ENCODE measurements around the gene LRRC26. TPM values are rescaled to one million over a fixed set of nuclear protein-coding genes. Genes with fewer than 3 reads are reported as not detected.

The LRRC26 gene
- total and polyA plus RNA-seq, 5 donors from 2014 or later = not detected

DNA sequence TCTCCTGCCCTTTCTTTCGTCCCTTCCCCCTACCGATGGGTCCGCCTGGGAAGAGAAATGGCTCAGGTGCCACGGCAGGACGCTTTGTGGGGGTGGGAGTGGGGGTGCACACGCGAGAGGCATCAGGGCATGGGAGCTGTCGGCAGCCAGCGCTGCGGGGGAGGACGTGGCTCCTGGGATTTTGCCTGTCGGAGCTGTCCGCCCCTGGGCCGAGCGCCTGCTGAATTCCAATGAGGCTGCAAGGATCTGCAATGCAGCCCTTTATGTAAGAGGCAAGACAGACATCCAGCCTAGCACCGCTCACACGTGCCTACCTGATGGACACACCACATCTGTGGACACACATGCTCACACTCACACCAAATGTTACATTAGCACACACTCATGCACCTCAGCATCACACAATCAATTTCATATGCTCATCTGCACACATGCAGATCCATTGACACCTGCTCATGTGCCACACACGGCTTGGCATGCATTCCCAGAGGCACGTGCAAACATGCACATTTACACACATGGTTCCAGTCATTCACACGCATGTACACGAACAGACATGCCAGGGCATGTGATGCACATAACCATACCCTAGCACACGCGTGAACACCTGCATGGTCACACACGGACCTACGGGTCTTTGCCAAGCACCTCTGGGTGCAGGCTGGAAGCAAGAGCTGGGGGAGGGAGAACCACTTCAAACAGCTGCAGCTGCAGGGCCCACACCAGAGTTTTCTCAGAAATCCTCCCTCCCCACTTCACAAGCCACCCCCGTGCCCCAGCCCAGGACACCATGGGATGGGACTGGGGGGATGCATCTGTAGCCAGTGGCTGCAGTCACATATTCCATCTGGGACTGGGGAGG lies 29.5 kb downstream of the LRRC26 start:
- no peak for DNase-seq
- Histone ChIP-seq H3K36me3 (ENCODE audit: control insufficient read depth, insufficient read depth, low read length) (no peaks in the 10 kb centered on the region), H3K9me3 (ENCODE audit: control insufficient read depth in 2 of 2, low read length in 2 of 2) (no peaks in the 10 kb centered on the region), H3K27ac (ENCODE audit: insufficient read depth, low read length, poor library complexity, severe bottlenecking) (no peak overlapping the region), H3K4me1 (ENCODE audit: control insufficient read depth, insufficient read depth, low read length, poor library complexity, severe bottlenecking) (no peaks in the 10 kb centered on the region), H3K27me3 (ENCODE audit: control insufficient read depth, insufficient read depth, low read length) (peaks cover 16% of the 10 kb centered on the region), H3K4me3 (ENCODE audit: low read depth, low read length) (no peak overlapping the region)
- peaks cover 67% of the 10 kb centered on the region for H3K27me3 Mint-ChIP-seq
- peaks cover 0 to 6% (median 2%) of the 10 kb centered on the region in 4 donors for H3K4me1 Mint-ChIP-seq
- H3K9me3 Mint-ChIP-seq = peaks cover 0 to 3% (median 0%) of the 10 kb centered on the region in 7 donors
- no peak for ATAC-seq (ENCODE audit: low read depth in 2 of 2)
- H3K36me3 Mint-ChIP-seq = no peaks in the 10 kb centered on the region
- peak overlapping the region in 1 of 3 donors; percentile 92 for H3K27ac Mint-ChIP-seq
- no peak overlapping the region for H3K4me3 Mint-ChIP-seq

DNA sequence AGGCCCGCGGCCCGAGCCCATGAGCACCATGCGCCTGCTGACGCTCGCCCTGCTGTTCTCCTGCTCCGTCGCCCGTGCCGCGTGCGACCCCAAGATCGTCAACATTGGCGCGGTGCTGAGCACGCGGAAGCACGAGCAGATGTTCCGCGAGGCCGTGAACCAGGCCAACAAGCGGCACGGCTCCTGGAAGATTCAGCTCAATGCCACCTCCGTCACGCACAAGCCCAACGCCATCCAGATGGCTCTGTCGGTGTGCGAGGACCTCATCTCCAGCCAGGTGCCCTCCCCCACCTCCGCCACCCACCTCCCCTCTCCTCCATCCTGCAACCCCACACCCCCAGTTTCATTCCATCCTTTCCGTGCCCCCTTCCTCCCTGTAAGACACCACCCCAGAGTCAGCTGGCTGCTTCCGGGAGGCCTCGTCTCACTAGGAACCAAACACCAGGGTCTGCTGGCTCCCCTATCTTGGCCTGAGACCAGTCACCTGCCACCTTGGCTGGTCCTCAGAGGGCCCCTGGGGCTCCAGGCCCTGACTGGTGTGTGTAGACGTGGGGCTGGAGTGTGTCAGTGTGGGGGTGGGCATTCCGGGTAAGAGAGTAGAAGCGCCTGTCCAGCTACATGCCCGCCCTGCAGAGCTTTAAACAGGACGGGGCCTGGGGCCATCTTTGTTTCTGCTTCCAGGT lies 30.2 kb downstream of the LRRC26 start:
- Mint-ChIP-seq H3K4me1 (peaks cover 0 to 6% (median 2%) of the 10 kb centered on the region in 4 donors), H3K4me3 (no peak overlapping the region), H3K36me3 (no peaks in the 10 kb centered on the region), H3K27me3 (peaks cover 75% of the 10 kb centered on the region), H3K27ac (no peak overlapping the region), H3K9me3 (peaks cover 0 to 3% (median 0%) of the 10 kb centered on the region in 7 donors)
- no peak overlapping the region for H3K27ac ChIP-seq (ENCODE audit: insufficient read depth, low read length, poor library complexity, severe bottlenecking)
- no peaks in the 10 kb centered on the region for H3K4me1 ChIP-seq (ENCODE audit: control insufficient read depth, insufficient read depth, low read length, poor library complexity, severe bottlenecking)
- no peaks in the 10 kb centered on the region for H3K9me3 ChIP-seq (ENCODE audit: control insufficient read depth in 2 of 2, low read length in 2 of 2)
- H3K36me3 ChIP-seq (ENCODE audit: control insufficient read depth, insufficient read depth, low read length) = no peaks in the 10 kb centered on the region
- DNase-seq (no peak), ATAC-seq (ENCODE audit: low read depth in 2 of 2) (no peak)
- H3K27me3 ChIP-seq (ENCODE audit: control insufficient read depth, insufficient read depth, low read length) = peaks cover 16% of the 10 kb centered on the region
- no peak overlapping the region for H3K4me3 ChIP-seq (ENCODE audit: low read depth, low read length)

DNA sequence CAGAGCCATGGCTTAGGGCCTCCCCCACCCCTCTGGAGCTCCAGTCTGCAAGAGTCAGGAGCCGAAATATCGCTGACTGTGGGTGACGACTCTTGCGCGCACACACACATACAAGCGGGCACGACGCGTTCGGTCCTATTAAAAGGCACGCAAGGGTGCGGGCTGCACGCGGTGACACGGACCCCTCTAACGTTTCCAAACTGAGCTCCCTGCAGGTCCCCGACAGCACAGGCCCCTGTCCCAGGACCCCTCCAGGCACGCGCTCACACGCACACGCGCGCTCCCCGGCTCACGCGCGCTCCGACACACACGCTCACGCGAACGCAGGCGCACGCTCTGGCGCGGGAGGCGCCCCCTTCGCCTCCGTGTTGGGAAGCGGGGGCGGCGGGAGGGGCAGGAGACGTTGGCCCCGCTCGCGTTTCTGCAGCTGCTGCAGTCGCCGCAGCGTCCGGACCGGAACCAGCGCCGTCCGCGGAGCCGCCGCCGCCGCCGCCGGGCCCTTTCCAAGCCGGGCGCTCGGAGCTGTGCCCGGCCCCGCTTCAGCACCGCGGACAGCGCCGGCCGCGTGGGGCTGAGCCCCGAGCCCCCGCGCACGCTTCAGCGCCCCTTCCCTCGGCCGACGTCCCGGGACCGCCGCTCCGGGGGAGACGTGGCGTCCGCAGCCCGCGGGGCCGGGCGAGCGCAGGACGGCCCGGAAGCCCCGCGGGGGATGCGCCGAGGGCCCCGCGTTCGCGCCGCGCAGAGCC lies 31.0 kb downstream of the LRRC26 start, which contains the start of gene GRIN1:
Gene GRIN1 (plus strand): TSS at position 433 of the 746 bp plus-strand sequence. CDS start 333 bp downstream, outside the sequence.
- Mint-ChIP-seq H3K4me3 (peak within 1 kb of the TSS in 1 of 4 donors; percentile 41), H3K27ac (no peak within 1 kb of the TSS), H3K27me3 (peaks cover 79% of the 10 kb centered on the region), H3K4me1 (peaks cover 0 to 6% (median 2%) of the 10 kb centered on the region in 4 donors), H3K36me3 (no peaks in the 10 kb centered on the region), H3K9me3 (peaks cover 0 to 3% (median 0%) of the 10 kb centered on the region in 7 donors)
- Histone ChIP-seq H3K9me3 (ENCODE audit: control insufficient read depth in 2 of 2, low read length in 2 of 2) (no peaks in the 10 kb centered on the region), H3K4me1 (ENCODE audit: control insufficient read depth, insufficient read depth, low read length, poor library complexity, severe bottlenecking) (no peaks in the 10 kb centered on the region), H3K4me3 (ENCODE audit: low read depth, low read length) (no peak within 1 kb of the TSS), H3K36me3 (ENCODE audit: control insufficient read depth, insufficient read depth, low read length) (no peaks in the 10 kb centered on the region), H3K27ac (ENCODE audit: insufficient read depth, low read length, poor library complexity, severe bottlenecking) (no peak within 1 kb of the TSS), H3K27me3 (ENCODE audit: control insufficient read depth, insufficient read depth, low read length) (peaks cover 16% of the 10 kb centered on the region)
- ATAC-seq (ENCODE audit: low read depth in 2 of 2) (peak in 1 of 2 donors; percentile 57), DNase-seq (peak in 1 of 3 donors; percentile 40)

DNA sequence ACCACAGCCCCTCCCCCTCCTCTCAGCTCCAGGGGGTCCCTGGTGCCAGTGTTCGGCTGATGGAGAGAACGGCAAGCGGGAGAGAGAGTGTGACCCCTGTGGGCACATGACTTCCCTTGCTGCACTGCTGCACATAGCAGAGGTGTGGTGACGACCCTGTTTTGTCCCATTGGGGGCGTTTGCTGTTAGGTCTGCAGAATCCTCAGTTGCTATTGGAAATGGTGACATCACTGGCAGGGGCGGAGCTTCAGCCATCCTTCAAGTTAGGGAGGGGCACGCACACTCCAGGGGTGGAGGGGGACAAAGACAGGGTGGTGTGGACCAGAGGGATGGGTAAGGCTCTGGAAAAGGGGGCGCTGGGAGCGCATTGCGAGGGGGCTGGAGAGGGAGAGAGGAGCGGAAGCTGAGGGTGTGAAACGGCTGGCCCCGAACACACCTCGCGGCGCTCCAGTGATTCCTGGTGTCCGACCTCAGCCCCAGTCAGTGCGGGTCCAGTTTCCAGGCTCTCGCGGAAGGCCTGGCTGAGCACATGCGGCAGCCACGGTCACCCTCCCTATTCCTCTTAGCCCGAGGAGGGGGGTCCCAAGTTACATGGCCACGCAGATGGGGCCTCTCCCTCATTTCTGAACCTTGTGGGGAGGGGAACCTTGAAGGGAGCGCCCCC lies 31.7 kb downstream of the LRRC26 start:
- H3K36me3 Mint-ChIP-seq = no peaks in the 10 kb centered on the region
- DNase-seq (no peak), ATAC-seq (ENCODE audit: low read depth in 2 of 2) (no peak)
- no peak overlapping the region for H3K27ac ChIP-seq (ENCODE audit: insufficient read depth, low read length, poor library complexity, severe bottlenecking)
- H3K27me3 ChIP-seq (ENCODE audit: control insufficient read depth, insufficient read depth, low read length) = peaks cover 16% of the 10 kb centered on the region
- peaks cover 0 to 3% (median 0%) of the 10 kb centered on the region in 7 donors for H3K9me3 Mint-ChIP-seq
- H3K27ac Mint-ChIP-seq = no peak overlapping the region
- H3K27me3 Mint-ChIP-seq = peaks cover 80% of the 10 kb centered on the region
- H3K4me1 ChIP-seq (ENCODE audit: control insufficient read depth, insufficient read depth, low read length, poor library complexity, severe bottlenecking) = no peaks in the 10 kb centered on the region
- no peaks in the 10 kb centered on the region for H3K9me3 ChIP-seq (ENCODE audit: control insufficient read depth in 2 of 2, low read length in 2 of 2)
- H3K4me3 Mint-ChIP-seq = peak overlapping the region in 1 of 4 donors; percentile 41
- H3K4me3 ChIP-seq (ENCODE audit: low read depth, low read length) = no peak overlapping the region
- H3K4me1 Mint-ChIP-seq = peaks cover 0 to 6% (median 2%) of the 10 kb centered on the region in 4 donors
- no peaks in the 10 kb centered on the region for H3K36me3 ChIP-seq (ENCODE audit: control insufficient read depth, insufficient read depth, low read length)

DNA sequence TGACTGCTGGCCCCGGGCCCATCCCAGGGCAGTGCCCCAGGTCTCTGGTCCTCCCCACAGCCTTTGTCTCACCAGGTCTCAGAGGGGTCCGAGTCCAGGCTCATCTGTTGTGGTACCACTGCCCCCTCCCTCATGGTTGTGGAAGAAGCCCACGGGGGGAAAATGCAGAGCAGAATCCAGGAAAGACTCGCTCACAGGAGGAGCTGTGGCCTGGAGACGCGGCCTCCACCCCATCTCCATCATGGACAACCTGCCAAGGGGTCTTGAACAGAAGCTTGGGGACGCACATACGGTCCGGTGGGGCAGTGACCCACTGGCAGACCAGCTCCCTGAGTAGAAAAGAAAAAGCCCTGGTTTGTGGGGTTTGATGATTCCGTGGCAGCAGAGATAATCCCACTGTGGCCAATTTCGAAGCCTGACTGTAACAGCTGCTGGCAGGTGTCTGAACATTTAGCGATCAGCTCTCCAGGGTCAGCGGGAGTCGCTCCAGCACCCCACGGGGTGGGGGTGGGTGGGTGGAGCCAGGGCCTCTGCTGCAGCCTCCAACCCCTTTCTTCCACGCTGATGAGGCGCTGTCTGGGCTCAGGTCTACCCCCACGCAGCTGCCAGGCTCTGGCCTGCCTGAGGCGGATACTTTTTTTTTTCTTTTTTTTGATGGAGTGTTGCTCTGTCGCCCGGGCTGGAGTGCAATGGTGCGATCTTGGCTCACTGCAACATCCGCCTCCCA lies 32.8 kb downstream of the LRRC26 start:
- Mint-ChIP-seq H3K27me3 (peaks cover 81% of the 10 kb centered on the region), H3K27ac (no peak overlapping the region)
- H3K27me3 ChIP-seq (ENCODE audit: control insufficient read depth, insufficient read depth, low read length) = peaks cover 14% of the 10 kb centered on the region

DNA sequence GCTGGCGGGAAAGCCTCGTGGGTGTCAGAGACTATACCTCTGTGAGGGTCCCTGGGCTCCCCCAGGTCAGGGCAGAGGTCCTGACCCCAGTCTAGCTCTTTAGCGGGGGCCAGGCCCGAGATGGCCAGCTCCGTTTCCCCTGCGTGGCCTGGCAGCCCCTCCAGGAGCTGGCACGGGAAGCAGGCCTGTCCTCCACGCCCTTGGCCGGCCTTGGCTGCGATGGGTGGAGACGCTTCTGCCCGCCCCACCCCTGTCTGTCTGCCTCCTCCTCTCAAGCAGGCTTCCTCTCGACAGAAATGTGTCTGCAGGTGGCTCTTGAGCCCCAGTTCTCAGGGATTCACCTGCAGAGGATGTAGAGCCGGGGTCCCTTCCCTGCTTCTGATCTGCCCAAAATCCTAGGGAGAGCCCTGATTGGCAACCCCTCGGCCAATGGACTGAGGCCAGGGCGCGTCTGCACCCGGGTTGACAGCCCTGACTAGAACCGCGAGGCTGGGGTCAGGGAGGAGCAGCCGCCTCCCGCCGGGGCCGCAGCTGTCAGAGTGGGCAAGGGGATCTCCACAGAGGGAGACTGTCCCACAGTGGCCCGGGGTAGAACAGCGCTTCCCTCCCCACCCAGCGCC lies 33.5 kb downstream of the LRRC26 start:
- Mint-ChIP-seq H3K4me1 (peaks cover 0 to 6% (median 2%) of the 10 kb centered on the region in 4 donors), H3K4me3 (no peak overlapping the region), H3K27ac (no peak overlapping the region), H3K27me3 (peaks cover 74% of the 10 kb centered on the region), H3K36me3 (no peaks in the 10 kb centered on the region), H3K9me3 (peaks cover 0 to 3% (median 0%) of the 10 kb centered on the region in 7 donors)
- Histone ChIP-seq H3K27ac (ENCODE audit: insufficient read depth, low read length, poor library complexity, severe bottlenecking) (no peak overlapping the region), H3K36me3 (ENCODE audit: control insufficient read depth, insufficient read depth, low read length) (no peaks in the 10 kb centered on the region), H3K27me3 (ENCODE audit: control insufficient read depth, insufficient read depth, low read length) (peaks cover 10% of the 10 kb centered on the region), H3K4me3 (ENCODE audit: low read depth, low read length) (no peak overlapping the region), H3K9me3 (ENCODE audit: control insufficient read depth in 2 of 2, low read length in 2 of 2) (no peaks in the 10 kb centered on the region), H3K4me1 (ENCODE audit: control insufficient read depth, insufficient read depth, low read length, poor library complexity, severe bottlenecking) (no peaks in the 10 kb centered on the region)
- ATAC-seq (ENCODE audit: low read depth in 2 of 2) (no peak), DNase-seq (no peak)

More for the DNA sequence above, 32.8 kb downstream of the LRRC26 start:
- Mint-ChIP-seq H3K36me3 (no peaks in the 10 kb centered on the region), H3K4me3 (no peak overlapping the region), H3K4me1 (peaks cover 0 to 6% (median 2%) of the 10 kb centered on the region in 4 donors), H3K9me3 (peaks cover 0 to 3% (median 0%) of the 10 kb centered on the region in 7 donors)
- Histone ChIP-seq H3K9me3 (ENCODE audit: control insufficient read depth in 2 of 2, low read length in 2 of 2) (no peaks in the 10 kb centered on the region), H3K27ac (ENCODE audit: insufficient read depth, low read length, poor library complexity, severe bottlenecking) (no peak overlapping the region), H3K4me3 (ENCODE audit: low read depth, low read length) (no peak overlapping the region), H3K4me1 (ENCODE audit: control insufficient read depth, insufficient read depth, low read length, poor library complexity, severe bottlenecking) (no peaks in the 10 kb centered on the region), H3K36me3 (ENCODE audit: control insufficient read depth, insufficient read depth, low read length) (no peaks in the 10 kb centered on the region)
- ATAC-seq (ENCODE audit: low read depth in 2 of 2) (no peak), DNase-seq (no peak)
